Neural crest cell (in vitro differentiated cells): ENCODE results near the gene RETREG1. TPM values are rescaled to one million over a fixed set of nuclear protein-coding genes. Genes with fewer than 3 reads are reported as not detected.

Source experiments
- DNase-seq: peaks from one replicate; pipeline ENCODE4 v3.0.0; 2021; ENCODE audit warnings: low read depth, mixed read lengths, low spot score
- H3K27ac Mint-ChIP-seq: one replicate; pipeline ENCODE4 v1.8.0; 2021; ENCODE audit warnings: mild to moderate bottlenecking, mixed read lengths; ENCODE audit not compliant: unreplicated experiment
- H3K27me3 Mint-ChIP-seq: 2 replicates; pipeline ENCODE4 v1.8.0; 2021; ENCODE audit warnings: low read depth, mild to moderate bottlenecking, mixed read lengths
- H3K36me3 Mint-ChIP-seq: 2 replicates; pipeline ENCODE4 v1.8.0; 2021; ENCODE audit warnings: low read depth, mild to moderate bottlenecking, mixed read lengths
- H3K4me1 Mint-ChIP-seq: 2 replicates; pipeline ENCODE4 v1.8.0; 2021; ENCODE audit warnings: mixed read lengths
- H3K4me3 Mint-ChIP-seq: one replicate; pipeline ENCODE4 v1.8.0; 2021; ENCODE audit warnings: mild to moderate bottlenecking, mixed read lengths
- H3K9me3 Mint-ChIP-seq: 2 replicates; pipeline ENCODE4 v1.8.0; 2021; ENCODE audit warnings: mixed read lengths
- total RNA-seq: library from RNA; stranded (reverse); gene quantifications from 2 replicates; pipeline ENCODE4 v1.2.1, GENCODE V29; 2021
- TF ChIP-seq, protein P1 (sequence below): fragments of 200-600 bp; sonication (generic); conservative IDR thresholded peaks from 2 replicates; pipeline ENCODE4 v1.5.0; 2021; ENCODE audit warnings: antibody characterized with exemption, mild to moderate bottlenecking

Gene RETREG1
- total RNA-seq, 1 donor from 2014 or later = 6.2 TPM

DNA sequence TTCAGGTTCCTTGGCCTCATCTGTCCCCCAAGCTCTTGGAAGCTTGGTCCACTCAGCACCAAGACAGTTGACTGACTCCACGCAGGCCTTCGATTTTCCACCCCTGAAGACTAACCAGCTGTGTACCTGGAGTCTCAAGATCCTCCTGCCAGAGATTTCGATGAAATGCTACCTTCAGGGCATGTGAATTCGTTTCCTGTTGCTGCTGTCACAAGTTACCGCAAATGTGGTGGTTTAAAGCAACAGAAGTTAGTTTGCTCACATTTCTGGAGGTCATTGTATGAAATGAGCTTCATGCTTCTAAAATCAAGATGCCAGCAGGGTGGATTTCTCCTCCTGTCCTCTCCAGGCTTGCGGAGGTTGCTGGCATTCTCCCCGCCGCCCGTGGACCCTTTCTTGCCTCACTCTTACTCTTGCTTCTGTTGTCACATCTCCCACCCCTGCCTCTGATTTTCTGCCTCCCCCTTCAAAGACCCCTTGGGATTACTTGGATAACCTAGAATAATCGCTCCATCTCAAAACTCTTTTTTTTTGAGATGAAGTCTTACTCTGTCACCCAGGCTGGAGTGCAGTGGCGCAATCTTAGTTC is 27.6 kb upstream of the RETREG1 start:
- TF ChIP-seq, protein P1, sequence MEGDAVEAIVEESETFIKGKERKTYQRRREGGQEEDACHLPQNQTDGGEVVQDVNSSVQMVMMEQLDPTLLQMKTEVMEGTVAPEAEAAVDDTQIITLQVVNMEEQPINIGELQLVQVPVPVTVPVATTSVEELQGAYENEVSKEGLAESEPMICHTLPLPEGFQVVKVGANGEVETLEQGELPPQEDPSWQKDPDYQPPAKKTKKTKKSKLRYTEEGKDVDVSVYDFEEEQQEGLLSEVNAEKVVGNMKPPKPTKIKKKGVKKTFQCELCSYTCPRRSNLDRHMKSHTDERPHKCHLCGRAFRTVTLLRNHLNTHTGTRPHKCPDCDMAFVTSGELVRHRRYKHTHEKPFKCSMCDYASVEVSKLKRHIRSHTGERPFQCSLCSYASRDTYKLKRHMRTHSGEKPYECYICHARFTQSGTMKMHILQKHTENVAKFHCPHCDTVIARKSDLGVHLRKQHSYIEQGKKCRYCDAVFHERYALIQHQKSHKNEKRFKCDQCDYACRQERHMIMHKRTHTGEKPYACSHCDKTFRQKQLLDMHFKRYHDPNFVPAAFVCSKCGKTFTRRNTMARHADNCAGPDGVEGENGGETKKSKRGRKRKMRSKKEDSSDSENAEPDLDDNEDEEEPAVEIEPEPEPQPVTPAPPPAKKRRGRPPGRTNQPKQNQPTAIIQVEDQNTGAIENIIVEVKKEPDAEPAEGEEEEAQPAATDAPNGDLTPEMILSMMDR = no peak
- no peak overlapping the region for H3K4me3 Mint-ChIP-seq
- H3K9me3 Mint-ChIP-seq = peaks cover 6% of the 10 kb centered on the region
- H3K27me3 Mint-ChIP-seq = no peaks in the 10 kb centered on the region
- peaks cover 5% of the 10 kb centered on the region for H3K36me3 Mint-ChIP-seq
- peak overlapping the region; percentile 82 for H3K27ac Mint-ChIP-seq
- peaks cover 14% of the 10 kb centered on the region for H3K4me1 Mint-ChIP-seq
- no peak for DNase-seq

DNA sequence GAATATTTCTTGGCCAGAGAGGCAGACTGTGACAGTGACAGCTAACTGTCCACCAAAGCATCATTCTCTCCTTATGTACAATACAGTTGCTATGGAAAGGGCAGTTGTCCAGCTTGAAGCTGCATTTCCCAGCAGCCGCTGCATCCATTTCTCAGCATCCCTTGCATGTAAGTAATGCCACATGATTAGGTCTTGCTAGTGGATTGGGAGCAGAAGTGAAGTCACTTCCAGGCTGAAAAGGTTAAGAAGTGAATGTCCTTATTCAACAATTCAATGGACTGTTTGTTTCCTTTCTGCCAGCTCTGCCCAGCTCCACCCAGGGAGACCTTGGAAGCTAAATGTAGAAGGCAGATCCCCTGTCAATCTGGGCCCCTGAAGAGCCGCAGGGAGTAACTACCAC is 26.1 kb upstream of the RETREG1 start:
- TF ChIP-seq, protein P1 = no peak
- H3K36me3 Mint-ChIP-seq = peaks cover 4% of the 10 kb centered on the region
- H3K4me1 Mint-ChIP-seq = peaks cover 14% of the 10 kb centered on the region
- H3K9me3 Mint-ChIP-seq = peaks cover 6% of the 10 kb centered on the region
- H3K27ac Mint-ChIP-seq = peak overlapping the region; percentile 51
- no peak for DNase-seq
- peak overlapping the region; percentile 52 for H3K4me3 Mint-ChIP-seq
- no peaks in the 10 kb centered on the region for H3K27me3 Mint-ChIP-seq

DNA sequence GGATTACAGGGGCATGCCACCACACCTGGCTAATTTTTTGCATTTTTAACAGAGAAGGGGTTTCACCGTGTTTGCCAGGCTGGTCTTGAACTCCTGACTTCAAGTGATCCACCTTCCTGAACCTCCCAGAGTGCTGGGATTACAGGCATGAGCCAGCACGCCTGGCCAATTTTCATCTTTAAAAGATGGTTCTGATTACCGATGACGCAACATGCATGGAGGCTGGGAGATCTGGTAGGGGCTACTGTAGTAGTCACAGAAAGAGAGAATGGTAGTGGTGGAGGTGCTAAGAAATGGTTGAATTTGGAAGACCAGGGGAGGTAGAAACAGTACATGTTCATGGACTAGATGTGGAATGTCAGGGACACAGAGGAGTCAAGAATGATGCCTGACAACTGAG is 22.4 kb upstream of the RETREG1 start:
- DNase-seq = no peak
- no peak overlapping the region for H3K27ac Mint-ChIP-seq
- peaks cover 14% of the 10 kb centered on the region for H3K4me1 Mint-ChIP-seq
- H3K36me3 Mint-ChIP-seq = peaks cover 3% of the 10 kb centered on the region
- no peaks in the 10 kb centered on the region for H3K27me3 Mint-ChIP-seq
- peaks cover 6% of the 10 kb centered on the region for H3K9me3 Mint-ChIP-seq
- H3K4me3 Mint-ChIP-seq = no peak overlapping the region
- TF ChIP-seq, protein P1 = no peak

DNA sequence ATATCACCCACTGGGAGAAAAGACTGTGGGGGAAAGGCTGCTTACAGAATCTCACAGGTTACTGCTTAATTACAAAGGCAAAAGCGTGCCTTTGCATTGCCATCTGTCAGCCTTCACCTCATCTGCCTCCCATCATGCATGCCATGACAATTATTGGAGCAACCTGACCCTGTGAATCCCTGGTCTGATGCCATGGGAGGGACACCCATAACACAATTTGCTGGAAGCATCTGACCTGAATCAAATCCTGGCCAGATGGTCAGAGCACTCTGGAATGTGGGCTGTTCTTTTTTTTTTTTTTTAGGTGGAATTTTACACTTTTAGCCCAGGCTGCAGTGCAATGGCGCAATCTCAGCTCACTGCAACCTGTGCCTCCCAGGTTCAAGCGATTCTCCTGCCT is 11.6 kb upstream of the RETREG1 start:
- Mint-ChIP-seq H3K27ac (no peak overlapping the region), H3K4me3 (no peak overlapping the region), H3K4me1 (peaks cover 24% of the 10 kb centered on the region), H3K36me3 (no peaks in the 10 kb centered on the region), H3K27me3 (no peaks in the 10 kb centered on the region), H3K9me3 (no peaks in the 10 kb centered on the region)
- TF ChIP-seq, protein P1 = no peak
- no peak for DNase-seq

DNA sequence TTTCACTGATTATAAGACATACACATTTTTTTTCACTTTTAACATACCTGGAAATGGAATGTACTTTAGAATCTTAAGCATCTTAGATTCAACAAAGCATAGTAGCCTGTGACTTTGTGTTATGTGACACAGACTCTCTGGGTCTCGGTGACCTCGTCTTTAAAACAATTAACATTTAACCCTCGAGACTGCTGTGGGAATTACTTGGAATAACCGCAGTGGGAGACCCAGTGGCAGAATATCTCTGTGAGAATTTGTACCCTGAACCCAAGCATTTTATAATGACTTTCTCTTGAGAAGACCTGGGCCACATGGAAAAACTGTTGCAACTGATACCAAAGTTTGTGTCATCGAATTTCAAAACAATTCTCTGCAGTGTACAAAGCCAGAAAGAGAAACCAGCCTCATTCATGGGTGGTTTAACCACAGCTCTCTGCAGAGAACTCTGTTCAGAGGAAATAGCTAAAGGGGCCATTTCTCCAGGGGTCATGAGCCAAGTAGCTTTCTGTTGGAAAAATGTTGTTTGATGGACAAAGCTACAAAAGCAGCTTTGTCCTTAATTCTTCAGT is 10.0 kb upstream of the RETREG1 start:
- DNase-seq = no peak
- Mint-ChIP-seq H3K9me3 (no peaks in the 10 kb centered on the region), H3K4me3 (no peak overlapping the region), H3K27ac (no peak overlapping the region), H3K4me1 (peaks cover 24% of the 10 kb centered on the region), H3K27me3 (no peaks in the 10 kb centered on the region), H3K36me3 (no peaks in the 10 kb centered on the region)
- TF ChIP-seq, protein P1 = no peak
